Activated CD8-positive, alpha-beta memory T cell treated with anti-CD3 and anti-CD28 coated beads for 4 hours (primary cell): ENCODE data around the gene CCHCR1.
"Not testable (repeated sequence)": the region's sequence is repeated elsewhere in the genome, so short reads cannot be mapped to it uniquely, and the experiment has no call there.

Source experiments
- DNase-seq, 2 donors: peaks; one replicate each; pipeline ENCODE4 v3.0.0-alpha.2; 2020; ENCODE audit warnings: low read depth in 2 of 2

The CCHCR1 gene

GRCh38 chr6:31157513-31158139 lies at the start of gene CCHCR1:
Gene CCHCR1, minus strand, starts transcription at chr6:31157802. Its CDS starts 202 bp downstream, at chr6:31157600.
- no peak for DNase-seq

GRCh38 chr6:31205638-31206037 lies 48.0 kb upstream of the CCHCR1 start:
- DNase-seq: no peak

GRCh38 chr6:31204751-31205145 lies 47.1 kb upstream of the CCHCR1 start:
- no peak for DNase-seq

GRCh38 chr6:31203345-31203979 lies 45.9 kb upstream of the CCHCR1 start:
- DNase-seq: peak; percentile 29 to 64

GRCh38 chr6:31202259-31203166 lies 44.9 kb upstream of the CCHCR1 start:
- DNase-seq: no peak

- DNase-seq: not testable (repeated sequence)
These were observed 41.5 kb upstream of the CCHCR1 start for GRCh38 chr6:31199105-31199452.

GRCh38 chr6:31197559-31198305 lies 40.1 kb upstream of the CCHCR1 start:
- DNase-seq: peak; percentile 85 to 93

GRCh38 chr6:31196251-31197022 lies 38.8 kb upstream of the CCHCR1 start:
- not testable (repeated sequence) for DNase-seq

GRCh38 chr6:31195308-31195979 lies 37.8 kb upstream of the CCHCR1 start:
- DNase-seq: not testable (repeated sequence)

- no peak for DNase-seq
These were observed 36.6 kb upstream of the CCHCR1 start for GRCh38 chr6:31194061-31194834.

GRCh38 chr6:31193206-31193605 lies 35.6 kb upstream of the CCHCR1 start:
- no peak for DNase-seq

- peak; percentile 19 to 24 for DNase-seq
These were observed 35.0 kb upstream of the CCHCR1 start for GRCh38 chr6:31192431-31193105.

GRCh38 chr6:31190488-31190887 lies 32.9 kb upstream of the CCHCR1 start:
- no peak for DNase-seq

GRCh38 chr6:31189223-31189622 lies 31.6 kb upstream of the CCHCR1 start:
- DNase-seq: not testable (repeated sequence)

GRCh38 chr6:31187780-31188194 lies 30.2 kb upstream of the CCHCR1 start:
- no peak for DNase-seq

GRCh38 chr6:31186052-31186734 lies 28.6 kb upstream of the CCHCR1 start:
- no peak for DNase-seq

- not testable (repeated sequence) for DNase-seq
These were observed 28.1 kb upstream of the CCHCR1 start for GRCh38 chr6:31185695-31186051.

GRCh38 chr6:31183859-31184258 lies 26.3 kb upstream of the CCHCR1 start:
- DNase-seq: not testable (repeated sequence)

- not testable (repeated sequence) for DNase-seq
These were observed 25.7 kb upstream of the CCHCR1 start for GRCh38 chr6:31183287-31183686.
